GM12878 (cell line): ENCODE data around the gene STON2. TPM values are rescaled to one million over a fixed set of nuclear protein-coding genes. Genes with fewer than 3 reads are reported as not detected.

Source experiments
- ATAC-seq: fragments of 200-7000 bp; cut with Tn5 transposase; 3 replicates; pipeline ENCODE4 v1.9.1; 2020; ENCODE audit warnings: mild to moderate bottlenecking, moderate library complexity
- BruUV-seq: library from RNA; stranded (reverse); fragments of 400-500 nt; replicated peaks from 2 replicates; lab custom pipeline; 2021; lab: Mats Ljungman, UMichigan
- CTCF ChIA-PET: fragments of 300-600 bp; sonication (Branson Sonifier 250); formaldehyde crosslinking; extraction: SDS; loops from one replicate; lab custom pipeline; 2021; ENCODE audit warnings: inconsistent platforms; lab: Yijun Ruan, JAX
- POLR2A ChIA-PET: fragments of 350-600 bp; formaldehyde crosslinking; extraction: SDS; loops from one replicate; lab custom pipeline; 2021; ENCODE audit warnings: inconsistent platforms; lab: Charles Lee
- RAD21 ChIA-PET: fragments of 300-600 bp; sonication (Branson Sonifier 250); formaldehyde crosslinking; loops from one replicate; lab custom pipeline; 2023; ENCODE audit warnings: antibody characterized with exemption; ENCODE audit not compliant: unreplicated experiment; lab: Charles Lee
- SMC1A ChIA-PET: fragments of 300-600 bp; sonication (Branson Sonifier 250); formaldehyde crosslinking; loops from one replicate; lab custom pipeline; 2023; ENCODE audit not compliant: unreplicated experiment, uncharacterized antibody; lab: Charles Lee
- DNase-seq: peaks from one replicate; pipeline ENCODE4 v3.0.0-alpha.2; 2011; ENCODE audit warnings: low read depth, low spot score
- FAIRE-seq: peaks from 3 replicates; lab custom pipeline; 2011; peaks lifted over from hg19 to GRCh38; lab: Jason Lieb, UNC
- H2AFZ ChIP-seq: 2 replicates; pipeline ENCODE4 v1.6.0; 2011; ENCODE audit warnings: low read depth, low read length, control low read depth; ENCODE audit not compliant: control insufficient read depth
- H3K27ac ChIP-seq: 2 replicates; pipeline ENCODE4 v1.5.1; 2011; ENCODE audit warnings: control low read depth; ENCODE audit not compliant: control insufficient read depth, insufficient read depth
- H3K27me3 ChIP-seq, 2 experiments: replicated peaks in 1 of 2; 2 replicates each; pipeline versions ENCODE4 v1.6.0 to v1.6.1; 2011; ENCODE audit warnings: low read length in 1 of 2; ENCODE audit not compliant: control insufficient read depth in 2 of 2, insufficient read depth in 2 of 2
- H3K36me3 ChIP-seq, 2 experiments: 2 replicates each; pipeline ENCODE4 v1.5.1; 2011; ENCODE audit warnings: low read length in 1 of 2; ENCODE audit not compliant: control insufficient read depth in 2 of 2, insufficient read depth in 2 of 2
- H3K4me1 ChIP-seq: 2 replicates; pipeline ENCODE4 v1.6.1; 2011; ENCODE audit warnings: mild to moderate bottlenecking, low read length, moderate library complexity, mixed read lengths; ENCODE audit not compliant: control insufficient read depth, insufficient read depth
- H3K4me2 ChIP-seq: 2 replicates; pipeline ENCODE4 v1.6.0; 2011; ENCODE audit warnings: control low read depth; ENCODE audit not compliant: control insufficient read depth, insufficient read depth
- H3K4me3 ChIP-seq: fragments of 200-600 bp; sonication (generic); 2 replicates; pipeline ENCODE4 v1.5.1; 2016
- H3K79me2 ChIP-seq: 2 replicates; pipeline ENCODE4 v1.6.0; 2011; ENCODE audit warnings: low read length; ENCODE audit not compliant: control insufficient read depth, insufficient read depth
- H3K9ac ChIP-seq: 2 replicates; pipeline ENCODE4 v1.8.0; 2011; ENCODE audit warnings: low read length, control low read depth, mixed read lengths; ENCODE audit not compliant: control insufficient read depth, insufficient read depth
- H3K9me3 ChIP-seq: replicated peaks from 3 replicates; pipeline ENCODE4 v1.5.1; 2011; ENCODE audit warnings: mild to moderate bottlenecking, low read length; ENCODE audit not compliant: control insufficient read depth, insufficient read depth
- H4K20me1 ChIP-seq: 2 replicates; pipeline ENCODE4 v1.6.0; 2011; ENCODE audit not compliant: control insufficient read depth, insufficient read depth
- BRCA1 ChIP-seq: IDR thresholded peaks from 2 replicates; pipeline ENCODE4 v1.6.1; 2011; ENCODE audit warnings: low read depth, low read length, improper control_type of control experiment
- HDAC6 ChIP-seq: fragments of 200-600 bp; sonication (generic); IDR thresholded peaks from one replicate; pipeline ENCODE4 v1.8.0; 2017; ENCODE audit warnings: antibody characterized with exemption; ENCODE audit not compliant: unreplicated experiment
- JUND ChIP-seq: IDR thresholded peaks from 2 replicates; pipeline ENCODE4 v1.6.1; 2012; ENCODE audit warnings: low read depth, mild to moderate bottlenecking, low read length, improper control_type of control experiment, moderate library complexity
- MEF2A ChIP-seq: IDR thresholded peaks from 2 replicates; pipeline ENCODE4 v1.6.1; 2011; ENCODE audit warnings: low read depth, mild to moderate bottlenecking, low read length, moderate library complexity; ENCODE audit not compliant: insufficient read depth
- TCF3 ChIP-seq: IDR thresholded peaks from 2 replicates; pipeline ENCODE4 v1.6.1; 2012; ENCODE audit warnings: low read depth, mild to moderate bottlenecking, low read length, borderline replicate concordance; ENCODE audit not compliant: insufficient read depth
- ZBTB4 ChIP-seq: fragments of 450-650 bp; formaldehyde crosslinking; IDR thresholded peaks from 2 replicates; pipeline ENCODE4 v1.4.0; 2022; ENCODE audit warnings: mild to moderate bottlenecking, moderate library complexity
- WGBS: methylation state at CpG from one replicate; pipeline ENCODE4 v1.1.6; 2016; ENCODE audit warnings: low lambda C conversion rate; ENCODE audit not compliant: insufficient replicate concordance, insufficient coverage; ENCODE audit errors: missing lambda C conversion rate; 5-methylcytosine and 5-hydroxymethylcytosine counted together
- in situ Hi-C: fragments of 300-500 bp; cut with MboI; formaldehyde crosslinking; loops from 9 replicates; pipeline ENCODE4 v1.14.3; 2018; ENCODE audit warnings: mixed read lengths
- intact Hi-C: fragments of 100-400 bp; cut with micrococcal nuclease; formaldehyde crosslinking; loops from one replicate; pipeline ENCODE4 v1.14.2; 2022; ENCODE audit not compliant: unreplicated experiment
- polyA plus RNA-seq, 11 experiments: library from polyadenylated mRNA; depleted of rRNA in 4 of 11; unstranded in 6 of 11; stranded (reverse) in 5 of 11; fragments of >200 nt; fragmentation: Nextera tagmentation in 4 of 11; fragmentation: Illumina TruSeq in 1 of 11; extraction: Ambion mirVana in 4 of 11; extraction: Trizol in 1 of 11; gene quantifications; 1 replicate in 1 of 11; 2 replicates in 10 of 11; pipeline versions ENCODE4 v1.2.1 to v1.2.3, GENCODE V29; 2011 to 2016; ENCODE audit warnings: inconsistent platforms in 2 of 11, missing spikeins in 2 of 11, low read depth in 1 of 11
- total RNA-seq, 4 experiments: library from RNA; depleted of rRNA in 3 of 4; stranded (reverse); fragments of >200 nt in 3 of 4; fragmentation: Illumina TruSeq in 1 of 4; extraction: Trizol in 1 of 4; gene quantifications; 2 replicates each; pipeline versions ENCODE4 v1.2.1 to v1.2.3, GENCODE V29; 2013 to 2021

The STON2 gene
- total and polyA plus RNA-seq, 10 of the 15 experiments (the other 5 are each of a cell fraction or from before 2014, with no cell fraction given), result 0.03 to 0.13 (median 0.03) TPM; not detected in 7

DNA sequence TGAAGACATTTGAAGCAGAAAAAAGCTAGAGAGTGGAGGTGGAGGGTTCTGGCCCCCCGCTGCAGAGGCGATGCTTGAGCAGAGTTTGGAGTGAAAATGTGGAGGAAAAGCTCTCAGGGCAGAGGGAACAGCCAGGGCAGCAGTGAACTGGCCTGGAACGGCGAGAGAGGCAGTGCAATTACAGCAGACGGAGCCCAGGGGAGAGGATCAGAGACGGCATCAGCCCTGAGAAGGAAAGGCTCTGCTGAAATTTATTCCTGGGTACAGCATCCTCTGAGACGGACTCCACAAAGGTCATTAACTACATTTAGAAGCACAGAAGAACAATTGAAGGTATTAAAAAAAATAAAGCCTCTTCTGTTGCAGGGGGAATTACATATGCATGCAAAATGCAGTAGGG is 14.2 kb downstream of the STON2 start:
- Histone ChIP-seq H3K36me3 (no peaks in the 10 kb centered on the region), H3K9me3 (no peaks in the 10 kb centered on the region), H3K4me3 (no peak overlapping the region), H3K27ac (no peak overlapping the region), H3K4me2 (no peak overlapping the region), H3K79me2 (no peaks in the 10 kb centered on the region), H3K9ac (no peak overlapping the region), H4K20me1 (no peaks in the 10 kb centered on the region), H3K27me3 (no peaks in the 10 kb centered on the region), H3K4me1 (no peaks in the 10 kb centered on the region)
- RAD21 ChIA-PET, result no interaction called here
- in situ Hi-C loops, result no loop called here
- ATAC-seq (no peak), FAIRE-seq (no peak), DNase-seq (no peak)
- CTCF ChIA-PET, result no interaction called here
- POLR2A ChIA-PET, result no interaction called here
- BruUV-seq, result no TSS peak
- whole genome bisulfite sequencing, result 28% methylated on average over 5 of the region's 7 CpGs
- SMC1A ChIA-PET, result no interaction called here
- TF ChIP-seq JUND, result no peak
- no peak for TF ChIP-seq BRCA1
- TF ChIP-seq MEF2A, result no peak
- no peak for TF ChIP-seq ZBTB4 (CRISPR knock-in tag)
- no peak for TF ChIP-seq HDAC6
- no peak for TF ChIP-seq TCF3
- TF ChIP-seq, all 136 proteins: peak for 0
- intact Hi-C loops, result no loop called here
- no peak overlapping the region for H2AFZ ChIP-seq
